Upper lobe of right lung (tissue), 1 donor: ENCODE measurements around the gene SLC25A5. TPM values are rescaled to one million over a fixed set of nuclear protein-coding genes. Genes with fewer than 3 reads are reported as not detected.
"Not testable (repeated sequence)": the region's sequence is repeated elsewhere in the genome, so short reads cannot be mapped to it uniquely, and the experiment has no call there.

Experiments
- ATAC-seq: fragments of 200-7000 bp; cut with Tn5 transposase; one replicate; pipeline ENCODE4 v1.9.1; 2020; ENCODE audit warnings: mild to moderate bottlenecking, moderate library complexity
- DNase-seq: peaks from one replicate; pipeline ENCODE4 v3.0.0-alpha.2; 2020
- H3K27ac ChIP-seq: fragments of 200-600 bp; one replicate; pipeline ENCODE4 v1.8.0; 2022
- H3K27me3 ChIP-seq: fragments of 200-600 bp; one replicate; pipeline ENCODE4 v1.8.0; 2022; ENCODE audit warnings: mild to moderate bottlenecking
- H3K36me3 ChIP-seq: fragments of 200-600 bp; one replicate; pipeline ENCODE4 v1.8.0; 2022
- H3K4me1 ChIP-seq: fragments of 200-600 bp; one replicate; pipeline ENCODE4 v1.8.0; 2022
- H3K4me3 ChIP-seq: fragments of 200-600 bp; one replicate; pipeline ENCODE4 v1.8.0; 2022; ENCODE audit warnings: mild to moderate bottlenecking
- H3K9me3 ChIP-seq: fragments of 200-600 bp; one replicate; pipeline ENCODE4 v1.8.0; 2022
- intact Hi-C: fragments of 100-400 bp; cut with DNase I; formaldehyde crosslinking; loops from one replicate; pipeline ENCODE4 v1.11.0; 2022
- total RNA-seq: library from RNA; stranded (reverse); fragmentation: NEBNext Ultra II Directional; extraction: Animal tissue kit (Norgen Biotek cat#: 25700); gene quantifications from one replicate; pipeline ENCODE4 v1.2.1, GENCODE V29; 2021
- TF ChIP-seq, protein P1 (sequence below): fragments of 200-600 bp; IDR thresholded peaks from one replicate; pipeline ENCODE4 v1.8.0; 2022; ENCODE audit warnings: antibody characterized with exemption
- donor health status: DM: no; HTN: yes; CAD: no; lungs with severe emphysema.

SLC25A5 gene
- total RNA-seq, 1 donor from 2014 or later: 323 TPM

DNA sequence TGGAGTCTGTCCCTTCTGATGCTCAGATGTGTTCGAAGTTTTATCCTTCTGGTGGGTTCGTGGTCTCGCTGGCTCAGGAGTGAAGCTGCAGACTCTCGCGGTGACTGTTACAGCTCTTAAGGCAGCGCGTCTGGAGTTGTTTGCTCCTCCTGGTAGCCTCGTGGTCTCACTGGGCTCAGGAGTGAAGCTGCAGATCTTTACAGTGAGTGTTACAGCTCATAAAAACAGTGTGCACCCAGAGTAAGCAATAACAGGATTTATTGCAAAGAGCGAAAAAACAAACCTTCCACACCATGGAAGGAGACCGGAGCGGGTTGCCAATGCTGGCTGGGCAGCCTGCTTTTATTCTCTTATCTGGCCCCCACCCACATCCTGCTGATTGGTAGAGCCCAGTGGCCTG is 18.5 kb downstream of the SLC25A5 start:
- ATAC-seq (no peak), DNase-seq (no peak)
- H3K27ac ChIP-seq: no peak overlapping the region
- no peaks in the 10 kb centered on the region for H3K27me3 ChIP-seq
- TF ChIP-seq, protein P1, sequence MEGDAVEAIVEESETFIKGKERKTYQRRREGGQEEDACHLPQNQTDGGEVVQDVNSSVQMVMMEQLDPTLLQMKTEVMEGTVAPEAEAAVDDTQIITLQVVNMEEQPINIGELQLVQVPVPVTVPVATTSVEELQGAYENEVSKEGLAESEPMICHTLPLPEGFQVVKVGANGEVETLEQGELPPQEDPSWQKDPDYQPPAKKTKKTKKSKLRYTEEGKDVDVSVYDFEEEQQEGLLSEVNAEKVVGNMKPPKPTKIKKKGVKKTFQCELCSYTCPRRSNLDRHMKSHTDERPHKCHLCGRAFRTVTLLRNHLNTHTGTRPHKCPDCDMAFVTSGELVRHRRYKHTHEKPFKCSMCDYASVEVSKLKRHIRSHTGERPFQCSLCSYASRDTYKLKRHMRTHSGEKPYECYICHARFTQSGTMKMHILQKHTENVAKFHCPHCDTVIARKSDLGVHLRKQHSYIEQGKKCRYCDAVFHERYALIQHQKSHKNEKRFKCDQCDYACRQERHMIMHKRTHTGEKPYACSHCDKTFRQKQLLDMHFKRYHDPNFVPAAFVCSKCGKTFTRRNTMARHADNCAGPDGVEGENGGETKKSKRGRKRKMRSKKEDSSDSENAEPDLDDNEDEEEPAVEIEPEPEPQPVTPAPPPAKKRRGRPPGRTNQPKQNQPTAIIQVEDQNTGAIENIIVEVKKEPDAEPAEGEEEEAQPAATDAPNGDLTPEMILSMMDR: no peak
- H3K4me1 ChIP-seq: no peaks in the 10 kb centered on the region
- intact Hi-C loops: no loop called here
- no peak overlapping the region for H3K4me3 ChIP-seq
- H3K36me3 ChIP-seq: no peaks in the 10 kb centered on the region
- H3K9me3 ChIP-seq: no peaks in the 10 kb centered on the region

DNA sequence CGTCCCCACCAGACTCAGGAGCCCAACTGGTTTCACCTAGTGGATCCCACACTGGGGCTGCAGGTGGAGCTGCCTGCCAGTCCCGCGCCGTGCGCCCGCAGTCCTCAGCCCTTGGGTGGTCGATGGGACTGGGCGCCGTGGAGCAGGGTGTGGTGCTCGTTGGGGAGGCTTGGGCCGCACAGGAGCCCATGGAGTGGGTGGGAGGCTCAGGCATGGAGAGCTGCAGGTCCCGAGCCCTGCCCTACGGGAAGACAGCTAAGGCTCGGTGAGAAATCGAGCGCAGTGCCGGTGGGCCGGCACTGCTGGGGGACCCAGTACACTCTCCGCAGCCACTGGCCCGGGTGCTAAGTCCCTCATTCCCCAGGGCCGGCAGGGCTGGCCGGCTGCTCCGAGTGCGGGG is 19.5 kb downstream of the SLC25A5 start:
- DNase-seq, intact Hi-C loops, ATAC-seq, H3K27ac ChIP-seq, H3K27me3 ChIP-seq, H3K4me3 ChIP-seq, H3K9me3 ChIP-seq, H3K36me3 ChIP-seq, H3K4me1 ChIP-seq: not testable (repeated sequence)

DNA sequence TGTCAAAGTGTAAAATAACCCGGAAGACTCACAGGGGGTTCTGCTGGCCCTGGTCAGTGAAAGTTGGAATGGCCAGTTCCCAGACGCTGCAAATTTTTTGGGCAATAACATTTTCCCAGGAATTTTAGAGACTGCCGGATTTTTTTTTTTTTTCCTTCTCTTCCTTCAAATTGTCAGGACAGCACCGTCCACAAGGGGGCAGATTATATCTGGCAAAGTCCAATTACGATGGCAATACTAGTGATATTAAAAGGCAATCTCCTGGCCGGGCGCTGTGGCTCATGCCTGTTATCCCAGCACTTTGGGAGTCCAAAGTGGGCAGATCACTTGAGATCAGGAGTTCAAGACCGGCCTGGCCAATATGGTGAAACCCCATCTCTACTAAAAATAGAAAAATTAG is 20.5 kb downstream of the SLC25A5 start:
- intact Hi-C loops: no loop called here
- Histone ChIP-seq H3K36me3 (no peaks in the 10 kb centered on the region), H3K27ac (no peak overlapping the region), H3K4me3 (no peak overlapping the region), H3K4me1 (no peaks in the 10 kb centered on the region), H3K27me3 (no peaks in the 10 kb centered on the region), H3K9me3 (no peaks in the 10 kb centered on the region)
- ATAC-seq: peak; percentile 74
- no peak for DNase-seq
- TF ChIP-seq, protein P1: peak; percentile 59

DNA sequence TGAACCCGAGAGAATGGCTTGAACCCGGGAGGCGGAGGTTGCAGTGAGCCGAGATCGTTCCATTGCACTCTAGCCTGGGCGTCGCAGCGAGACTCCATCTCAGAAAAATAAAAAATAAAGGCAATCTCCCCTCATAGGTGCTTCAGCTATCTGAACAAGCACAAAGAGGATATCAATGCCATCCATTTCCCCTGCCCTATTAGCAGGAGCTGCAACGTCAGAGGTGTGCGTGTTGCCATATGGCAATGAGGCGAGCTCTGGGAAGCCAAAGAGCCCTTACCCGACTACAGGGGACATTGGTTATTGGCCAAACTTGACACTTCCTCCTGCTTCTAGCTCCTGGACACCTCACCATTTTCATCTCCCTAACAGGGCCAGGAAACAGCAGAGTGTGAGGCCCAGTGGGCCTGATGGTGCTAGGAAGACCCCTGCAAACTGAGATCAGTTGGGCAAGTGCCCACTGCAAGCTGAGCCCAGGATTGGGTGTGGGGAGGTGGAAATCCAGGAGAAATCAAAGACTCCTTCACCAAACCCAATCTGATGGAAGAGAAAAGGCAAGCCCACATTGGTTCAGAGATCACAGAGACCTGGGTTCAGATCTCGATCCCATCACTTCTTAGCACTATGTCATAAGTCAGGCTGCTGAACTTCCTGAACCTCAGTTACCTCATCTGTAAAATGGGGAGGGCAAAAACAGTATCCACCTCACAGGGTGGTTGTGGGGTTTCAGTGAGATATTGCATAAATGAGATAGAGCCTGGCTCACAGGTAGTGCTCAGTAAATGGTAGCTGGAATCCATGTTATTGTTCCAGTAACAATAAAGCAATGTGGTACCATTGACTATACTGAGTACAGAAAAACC is 21.2 kb downstream of the SLC25A5 start:
- no peaks in the 10 kb centered on the region for H3K27me3 ChIP-seq
- no peak overlapping the region for H3K4me3 ChIP-seq
- no peaks in the 10 kb centered on the region for H3K36me3 ChIP-seq
- DNase-seq (no peak), ATAC-seq (no peak)
- H3K27ac ChIP-seq: no peak overlapping the region
- intact Hi-C loops: no loop called here
- H3K4me1 ChIP-seq: no peaks in the 10 kb centered on the region
- no peaks in the 10 kb centered on the region for H3K9me3 ChIP-seq
- TF ChIP-seq, protein P1: no peak

DNA sequence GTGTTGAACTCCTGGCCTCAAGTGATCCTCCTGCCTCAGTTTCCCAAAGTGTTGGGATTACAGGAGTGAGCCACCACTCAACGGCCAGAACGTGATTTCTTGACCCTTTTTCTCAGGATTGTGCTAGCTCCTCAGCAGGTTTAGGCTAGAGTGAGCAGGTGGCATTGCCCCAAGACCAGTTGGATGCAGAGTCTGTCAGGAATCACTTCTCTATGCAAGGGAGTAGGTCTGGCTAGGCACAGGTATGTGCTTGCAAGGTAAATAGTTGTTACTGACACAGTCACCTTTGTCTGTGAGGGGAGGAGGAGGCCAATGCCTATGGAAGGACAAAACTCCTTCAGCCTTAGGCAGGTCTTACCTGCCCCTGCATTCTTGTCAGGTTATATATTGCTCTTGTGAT is 24.2 kb downstream of the SLC25A5 start:
- H3K9me3 ChIP-seq: no peaks in the 10 kb centered on the region
- peak; percentile 15 for ATAC-seq
- no peaks in the 10 kb centered on the region for H3K36me3 ChIP-seq
- no peaks in the 10 kb centered on the region for H3K4me1 ChIP-seq
- no peak overlapping the region for H3K27ac ChIP-seq
- DNase-seq: no peak
- H3K4me3 ChIP-seq: no peak overlapping the region
- no peaks in the 10 kb centered on the region for H3K27me3 ChIP-seq
- TF ChIP-seq, protein P1: no peak
- intact Hi-C loops: no loop called here

DNA sequence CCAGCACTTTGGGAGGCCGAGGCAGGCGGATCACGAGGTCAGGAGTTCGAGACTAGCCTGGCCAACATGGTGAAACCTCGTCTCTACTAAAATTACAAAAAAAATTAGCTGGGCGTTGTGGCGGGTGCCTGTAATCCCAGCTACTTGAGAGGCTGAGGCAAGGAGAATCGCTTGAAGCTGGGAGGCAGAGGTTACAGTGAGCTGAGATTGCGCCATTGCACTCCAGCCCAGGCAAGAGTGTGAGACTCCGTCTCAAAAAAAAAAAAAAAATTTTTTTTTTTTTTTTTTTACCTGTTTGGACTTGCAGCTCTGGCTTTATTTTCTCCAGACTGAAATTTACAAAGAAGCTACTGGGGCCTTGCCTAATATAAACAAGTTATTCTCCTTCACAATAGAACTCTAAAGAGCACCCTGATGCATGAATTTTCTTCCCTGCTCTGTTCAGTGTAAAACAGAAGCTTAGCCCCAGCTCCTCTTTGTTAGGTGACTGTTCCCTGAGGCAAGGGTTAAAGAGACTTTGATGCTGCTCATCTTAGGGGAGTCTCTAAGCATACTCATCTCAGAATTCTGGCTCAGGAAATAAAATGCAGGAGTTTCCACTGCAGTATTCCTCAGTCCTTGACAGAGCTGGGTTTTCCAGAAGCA is 25.7 kb downstream of the SLC25A5 start:
- H3K4me3 ChIP-seq, H3K27me3 ChIP-seq, H3K4me1 ChIP-seq, intact Hi-C loops, H3K36me3 ChIP-seq, H3K9me3 ChIP-seq, ATAC-seq: not testable (repeated sequence)
- H3K27ac ChIP-seq: peak overlapping the region; percentile 24
- DNase-seq: peak; percentile 72
